NCI-H1694 treated with DMSO at 0.1 percent for 48 hours (cell line): Measurements from ENCODE around the gene TEX14.

Source experiments
- DNase-seq: peaks from one replicate; lab custom pipeline; 2025; lab: John Stamatoyannopoulos, UW

The TEX14 gene

DNA sequence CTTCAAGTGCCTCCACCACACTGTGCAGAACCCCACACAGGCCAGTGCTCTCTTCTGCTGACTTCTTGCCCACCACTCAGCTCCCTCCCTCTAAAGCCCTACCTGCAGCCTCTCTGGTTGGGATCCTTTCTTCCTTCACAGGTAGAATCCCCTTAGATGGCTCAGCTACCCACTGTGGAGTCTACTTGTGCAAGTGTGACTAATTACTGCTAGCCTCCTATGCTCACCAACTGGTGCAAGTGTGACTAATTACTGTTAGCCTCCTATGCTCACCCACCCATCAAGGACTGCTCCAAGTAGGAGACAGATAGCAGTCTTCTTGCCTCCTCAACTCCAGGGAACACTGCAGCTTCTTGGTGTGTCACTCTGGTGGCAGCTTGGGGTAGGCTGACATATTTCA is 43.6 kb downstream of the TEX14 start:
- no peak for DNase-seq

DNA sequence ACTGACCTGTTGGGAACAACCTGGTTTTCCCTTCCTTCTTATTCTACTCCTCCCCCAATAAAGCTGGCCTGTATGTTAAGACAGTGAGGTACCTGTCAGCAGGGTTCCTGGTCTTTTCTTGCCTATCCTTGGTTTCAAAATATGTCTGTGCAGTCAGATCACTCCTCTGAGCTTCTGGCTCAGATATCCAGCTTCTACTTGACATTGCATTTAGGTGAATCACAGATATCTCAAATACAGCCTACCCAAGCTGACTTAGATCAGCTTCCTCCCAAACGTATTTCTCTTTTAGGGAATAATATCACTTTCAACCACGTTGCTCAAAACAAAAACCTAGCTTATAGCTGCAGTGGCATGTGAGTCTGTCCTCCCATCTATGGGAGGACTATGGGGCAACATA is 48.7 kb downstream of the TEX14 start:
- no peak for DNase-seq

DNA sequence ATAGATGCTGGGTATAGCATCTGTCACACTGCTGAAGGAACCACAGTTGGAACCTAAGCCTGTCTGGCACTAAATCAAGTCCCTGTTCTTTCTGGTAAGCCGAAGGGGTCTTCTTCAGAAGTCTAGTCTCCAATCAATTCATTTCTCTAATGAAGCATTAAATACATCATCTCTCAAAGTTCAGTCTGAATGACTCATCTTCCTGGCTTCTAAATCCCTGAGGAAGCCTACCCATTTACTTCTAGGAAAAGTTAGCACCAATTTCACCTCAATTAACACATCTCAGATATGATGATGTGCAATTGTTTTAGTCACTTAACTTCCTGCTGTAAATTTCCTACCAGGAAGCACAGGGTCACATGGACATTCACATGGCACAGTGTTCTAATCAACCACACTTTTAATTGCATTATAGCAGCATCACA is 49.9 kb downstream of the TEX14 start:
- DNase-seq, result no peak

GRCh38 chr17:58640202-58640601 is 51.6 kb downstream of the TEX14 start:
- DNase-seq, result no peak

- no peak for DNase-seq
These were observed 52.2 kb downstream of the TEX14 start for GRCh38 chr17:58639681-58640080.

DNA sequence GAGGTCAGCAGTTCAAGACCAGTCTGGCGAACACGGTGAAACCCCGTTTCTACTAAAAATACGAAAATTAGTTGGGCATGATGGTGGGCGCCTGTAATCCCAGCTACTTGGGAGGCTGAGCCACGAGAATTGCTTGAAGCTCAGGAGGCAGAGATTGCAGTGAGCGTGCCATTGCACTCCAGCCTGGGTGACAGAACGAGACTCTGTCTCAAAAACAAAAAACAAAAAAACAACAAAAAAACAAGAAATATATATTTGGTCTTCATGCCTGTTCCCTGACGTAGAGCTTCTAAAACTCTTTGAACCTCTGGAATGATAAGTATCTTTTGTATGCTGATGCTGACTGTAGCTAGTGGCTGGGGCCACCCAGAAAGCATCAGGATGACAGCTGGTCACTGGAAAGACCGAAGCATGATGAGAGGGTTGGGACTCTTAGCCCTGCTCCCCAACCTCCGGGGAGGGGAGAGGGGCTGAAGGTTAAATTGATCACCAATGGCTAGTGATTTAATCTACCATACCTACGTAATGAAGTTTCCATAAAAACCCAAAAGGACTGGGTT is 54.8 kb downstream of the TEX14 start:
- no peak for DNase-seq

GRCh38 chr17:58632324-58633314 is 59.2 kb downstream of the TEX14 start:
- no peak for DNase-seq

DNA sequence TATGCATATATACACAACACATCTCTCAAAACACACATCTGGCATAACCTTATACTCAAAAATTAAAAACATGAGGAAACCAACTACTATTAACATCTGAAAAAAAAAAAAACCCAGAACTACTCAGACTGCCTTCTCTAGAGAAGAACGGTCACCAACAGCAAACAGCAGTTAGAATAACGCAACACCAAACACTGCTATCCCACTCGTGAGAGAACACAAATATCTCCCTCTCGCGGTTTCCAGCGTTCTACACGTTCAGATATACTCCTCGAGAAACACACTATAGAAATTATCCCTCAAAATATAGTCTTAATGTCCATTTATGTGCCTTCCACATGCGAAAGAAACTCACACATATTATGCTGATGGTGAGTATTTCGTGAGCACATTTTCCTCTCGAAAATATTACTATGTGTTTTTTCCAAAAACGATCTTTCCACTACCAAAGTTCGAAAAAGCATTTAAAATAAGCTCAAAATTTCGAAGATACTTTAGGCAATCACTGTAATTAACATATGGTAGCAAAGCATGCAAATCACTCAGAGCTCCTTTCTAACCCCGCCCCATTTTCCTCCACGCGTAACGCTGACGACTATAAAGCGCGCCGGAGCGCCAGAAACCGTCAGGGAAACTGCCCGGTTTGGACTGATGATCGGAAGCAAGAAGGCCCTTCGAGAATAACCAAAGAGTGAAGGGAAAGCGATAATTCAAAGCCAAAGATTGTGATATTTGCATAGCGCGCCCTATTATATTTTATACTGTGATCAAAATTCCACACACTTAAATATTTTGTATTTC is 60.1 kb downstream of the TEX14 start:
- DNase-seq, result peak; percentile 99

DNA sequence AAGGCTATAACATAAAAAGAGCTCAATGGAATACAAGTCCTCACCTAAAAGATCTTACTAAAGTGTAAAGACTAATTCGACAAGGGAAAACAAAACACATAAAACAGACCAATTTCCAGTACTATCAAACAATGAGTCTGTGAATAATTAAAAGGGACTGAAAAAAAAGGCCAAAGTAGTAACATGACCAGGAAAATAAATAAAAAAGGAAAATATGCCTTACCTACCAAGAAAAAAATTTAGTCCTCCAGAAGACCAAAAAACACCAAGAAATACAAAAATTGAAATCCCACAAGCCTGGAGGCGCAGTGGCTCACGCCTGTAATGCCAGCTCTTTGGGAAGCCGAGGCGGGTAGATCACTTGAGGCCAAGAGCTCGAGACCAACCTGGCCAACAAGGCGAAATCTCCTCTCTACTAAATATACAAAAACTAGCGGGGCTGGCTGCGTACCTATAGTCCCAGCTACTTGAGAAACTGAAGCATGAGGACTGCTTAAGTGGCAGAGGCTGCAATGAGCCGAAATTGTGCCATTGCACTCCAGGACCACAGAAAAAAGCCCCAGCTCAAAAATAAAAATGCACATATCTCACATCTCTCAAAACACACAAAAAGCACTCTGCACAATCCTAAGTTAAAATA is 60.8 kb downstream of the TEX14 start:
- peak; percentile 5 for DNase-seq

- no peak for DNase-seq
These were observed 64.9 kb downstream of the TEX14 start for GRCh38 chr17:58626905-58627304.

GRCh38 chr17:58624751-58625150 is 67.1 kb downstream of the TEX14 start:
- no peak for DNase-seq

- DNase-seq, result no peak
These were observed 70.7 kb downstream of the TEX14 start for GRCh38 chr17:58621174-58621573.

DNA sequence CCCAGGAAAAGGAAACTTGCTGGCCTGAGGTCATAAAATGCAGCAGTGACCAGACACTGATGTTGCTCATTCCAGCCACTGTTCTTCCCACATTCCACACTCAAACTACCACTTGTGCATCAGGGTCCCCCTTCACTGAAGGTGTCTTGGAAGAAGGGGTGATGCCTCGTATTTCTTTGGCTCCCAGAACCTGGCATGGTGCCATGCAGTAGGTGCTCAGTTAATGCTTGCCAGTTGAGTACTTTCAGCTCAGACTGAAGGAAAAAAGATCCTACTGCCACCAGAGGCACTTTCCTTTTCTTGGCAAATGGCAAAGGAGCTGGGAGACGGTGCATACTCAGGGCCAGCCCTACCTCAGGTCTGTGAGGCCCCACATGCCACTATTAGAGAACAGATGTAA is 73.5 kb downstream of the TEX14 start:
- DNase-seq, result no peak

GRCh38 chr17:58617563-58617962 is 74.3 kb downstream of the TEX14 start:
- no peak for DNase-seq

DNA sequence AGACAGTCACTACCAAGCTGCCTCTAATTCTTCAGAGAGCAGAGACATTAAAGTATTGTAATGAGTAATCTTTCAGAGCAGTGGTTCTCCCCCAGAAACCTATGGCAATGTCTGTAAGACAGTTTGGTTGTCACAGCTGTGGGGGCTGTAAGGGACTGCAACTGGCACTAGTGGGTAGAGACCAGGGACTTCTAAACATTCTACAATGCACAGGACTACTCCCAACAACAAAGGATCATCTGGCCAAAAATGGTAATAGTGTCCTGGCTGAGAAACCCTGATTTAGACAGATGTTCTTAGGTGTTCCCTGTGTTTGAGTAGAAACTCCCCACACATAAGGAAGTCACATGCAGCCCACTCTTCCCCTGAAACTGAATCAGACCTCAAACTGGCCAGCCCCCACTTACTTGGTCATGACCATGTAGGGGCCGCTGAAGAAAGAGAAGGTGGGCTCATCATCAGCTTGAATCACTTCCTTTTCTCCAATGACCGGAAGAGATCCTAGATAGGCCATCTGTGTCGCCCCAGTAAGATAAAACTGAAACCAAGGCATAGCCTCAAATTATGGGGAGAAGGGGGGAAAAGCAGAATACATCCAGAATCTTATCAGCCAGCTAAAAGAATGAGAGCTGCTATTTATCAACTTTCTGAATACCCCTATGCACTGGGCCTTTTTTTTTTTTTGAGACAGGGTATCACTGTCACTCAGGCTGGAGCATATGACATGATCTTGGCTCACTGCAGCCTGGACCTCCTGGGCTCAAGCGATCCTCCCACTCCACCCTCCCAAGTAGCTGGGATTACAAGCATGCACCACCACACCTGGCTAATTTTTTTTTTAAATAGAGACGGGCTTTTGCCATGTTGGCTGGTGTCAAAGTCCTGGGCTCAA is 75.8 kb downstream of the TEX14 start:
- DNase-seq, result no peak

DNA sequence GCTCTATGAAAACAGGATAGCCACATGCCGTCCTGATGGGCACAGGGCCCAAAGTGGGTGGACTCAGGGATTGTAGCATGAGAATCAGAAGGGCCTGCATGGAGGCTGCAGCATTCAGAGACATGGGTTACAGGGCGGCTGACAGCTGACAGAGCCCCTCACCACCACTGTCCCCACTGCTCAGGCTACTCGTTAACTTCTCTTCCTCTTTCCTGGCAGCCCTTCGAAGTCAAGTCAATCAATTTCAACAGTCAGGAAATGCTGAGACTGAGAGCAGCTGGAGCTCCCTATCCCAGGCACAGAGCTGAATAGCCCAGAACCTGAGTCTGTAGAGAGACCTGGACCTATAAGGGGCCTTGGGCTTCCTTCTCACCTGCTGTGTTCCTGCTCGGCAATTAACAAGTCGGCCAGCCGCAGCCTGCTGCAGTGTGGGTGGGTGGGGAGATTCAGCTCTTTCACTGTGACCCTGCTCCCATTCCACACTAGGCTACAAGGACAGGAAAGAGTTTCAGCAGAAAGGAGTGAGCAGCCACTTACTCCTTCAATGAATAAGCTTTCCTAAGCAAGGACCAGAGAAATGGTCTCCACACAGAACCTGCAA is 76.9 kb downstream of the TEX14 start:
- no peak for DNase-seq

- no peak for DNase-seq
These were observed 80.5 kb downstream of the TEX14 start for GRCh38 chr17:58611331-58611730.

GRCh38 chr17:58606934-58607333 is 84.9 kb downstream of the TEX14 start:
- no peak for DNase-seq

DNA sequence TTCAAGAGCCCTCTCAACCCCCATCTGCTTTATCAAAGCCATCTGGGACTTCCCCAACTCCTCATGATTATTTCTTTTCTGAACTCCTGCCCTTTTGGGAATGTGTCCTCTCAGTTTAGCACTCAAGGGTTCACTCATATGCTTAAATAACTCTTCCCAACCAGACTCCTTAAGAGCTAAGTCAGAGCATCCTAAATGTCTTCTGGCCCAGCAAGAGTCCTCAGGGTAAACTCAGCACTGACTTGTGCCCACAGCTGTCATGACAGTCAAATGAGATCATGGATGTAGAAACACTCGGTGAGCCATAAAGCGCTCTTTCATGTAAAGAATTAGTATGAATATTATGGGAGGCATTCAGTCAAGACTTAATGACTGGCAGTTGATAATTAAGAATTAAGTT is 85.9 kb downstream of the TEX14 start:
- DNase-seq, result no peak

DNA sequence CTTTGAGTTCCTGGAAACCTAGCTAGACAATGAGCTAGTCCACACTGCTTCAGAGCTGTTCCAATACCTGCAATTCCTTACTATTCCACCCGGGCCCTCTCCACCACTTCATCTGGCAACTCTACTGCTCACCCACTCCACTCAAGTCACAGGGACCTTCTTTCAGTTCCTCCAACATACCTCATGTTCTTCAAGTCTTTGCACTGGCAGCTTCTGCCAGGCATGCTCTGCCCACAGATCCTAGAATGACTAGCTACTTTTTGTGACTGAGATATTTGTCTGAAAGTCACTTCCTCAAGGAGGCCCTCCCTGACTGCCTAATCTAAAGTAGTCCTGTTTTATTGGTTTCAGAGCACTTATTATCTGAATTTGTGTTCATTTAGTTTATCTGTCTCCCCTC is 86.4 kb downstream of the TEX14 start:
- no peak for DNase-seq

DNA sequence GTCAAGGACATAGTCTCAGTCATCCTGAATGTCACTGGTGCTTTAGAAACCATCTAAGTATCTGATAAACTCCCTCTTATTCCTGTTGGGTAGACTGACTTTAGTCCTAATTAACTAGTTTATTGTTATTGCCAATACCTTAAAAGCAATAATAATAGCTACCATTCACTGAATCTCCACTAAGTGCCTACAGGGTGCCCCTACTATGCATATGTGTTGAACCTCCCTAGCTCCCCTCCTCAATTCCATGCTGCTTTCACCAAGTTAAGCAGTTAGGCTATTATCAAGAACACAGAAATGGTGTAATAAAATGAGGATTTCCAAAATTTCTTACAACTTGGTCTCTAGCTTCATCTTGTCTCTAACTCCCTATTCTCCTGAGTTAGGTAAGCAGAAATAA is 89.9 kb downstream of the TEX14 start:
- no peak for DNase-seq
